Liver (tissue), 3 donors: ENCODE results near the gene HORMAD2.

ENCODE experiments used
- ATF3 ChIP-seq: IDR thresholded peaks from 2 replicates; pipeline ENCODE4 v1.6.1; 2016; ENCODE audit warnings: antibody characterized with exemption
- JUND ChIP-seq, 2 donors: IDR thresholded peaks; 2 replicates each; pipeline ENCODE4 v1.6.1; 2016; ENCODE audit warnings: antibody characterized with exemption in 2 of 2
- SP1 ChIP-seq: IDR thresholded peaks from 2 replicates; pipeline ENCODE4 v1.6.1; 2018; ENCODE audit warnings: antibody characterized with exemption, mild to moderate bottlenecking
- YY1 ChIP-seq: IDR thresholded peaks from 2 replicates; pipeline ENCODE4 v1.6.1; 2016; ENCODE audit warnings: antibody characterized with exemption, mild to moderate bottlenecking
- TF ChIP-seq, protein P1 (sequence below): fragments of 150-350 bp; IDR thresholded peaks from 2 replicates; pipeline ENCODE4 v1.5.1; 2017; ENCODE audit warnings: improper control_type of control experiment, low read depth, low read length; ENCODE audit not compliant: missing input control
- donor health status: healthy.
- donor health status: healthy.

- TF ChIP-seq SP1 (no peak), ATF3 (no peak), JUND (IDR thresholded peaks at IDR 0.05) (no peak), YY1 (no peak)
- TF ChIP-seq, protein P1, sequence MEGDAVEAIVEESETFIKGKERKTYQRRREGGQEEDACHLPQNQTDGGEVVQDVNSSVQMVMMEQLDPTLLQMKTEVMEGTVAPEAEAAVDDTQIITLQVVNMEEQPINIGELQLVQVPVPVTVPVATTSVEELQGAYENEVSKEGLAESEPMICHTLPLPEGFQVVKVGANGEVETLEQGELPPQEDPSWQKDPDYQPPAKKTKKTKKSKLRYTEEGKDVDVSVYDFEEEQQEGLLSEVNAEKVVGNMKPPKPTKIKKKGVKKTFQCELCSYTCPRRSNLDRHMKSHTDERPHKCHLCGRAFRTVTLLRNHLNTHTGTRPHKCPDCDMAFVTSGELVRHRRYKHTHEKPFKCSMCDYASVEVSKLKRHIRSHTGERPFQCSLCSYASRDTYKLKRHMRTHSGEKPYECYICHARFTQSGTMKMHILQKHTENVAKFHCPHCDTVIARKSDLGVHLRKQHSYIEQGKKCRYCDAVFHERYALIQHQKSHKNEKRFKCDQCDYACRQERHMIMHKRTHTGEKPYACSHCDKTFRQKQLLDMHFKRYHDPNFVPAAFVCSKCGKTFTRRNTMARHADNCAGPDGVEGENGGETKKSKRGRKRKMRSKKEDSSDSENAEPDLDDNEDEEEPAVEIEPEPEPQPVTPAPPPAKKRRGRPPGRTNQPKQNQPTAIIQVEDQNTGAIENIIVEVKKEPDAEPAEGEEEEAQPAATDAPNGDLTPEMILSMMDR, result no peak
Observed at GRCh38 chr22:30118291-30118690, 38.0 kb downstream of the HORMAD2 start.
